GM12892 (cell line): ENCODE measurements around the gene ZBTB16.

Source experiments
- POLR2A ChIP-seq: IDR thresholded peaks from 2 replicates; pipeline ENCODE4 v1.6.1; 2011; ENCODE audit warnings: low read depth, low read length, control low read depth
- POLR2AphosphoS5 ChIP-seq: IDR thresholded peaks from 2 replicates; pipeline ENCODE4 v1.6.1; 2011; ENCODE audit warnings: low read depth, low read length, control low read depth

GRCh38 chr11:114133548-114134329 lies 74.2 kb downstream of the ZBTB16 start:
- TF ChIP-seq POLR2AphosphoS5 (no peak), POLR2A (no peak)
